NCI-H345 treated with DMSO at 0.1 percent for 48 hours (cell line): ENCODE measurements around the gene NDUFB7.
"Not testable (repeated sequence)": the region's sequence is repeated elsewhere in the genome, so short reads cannot be mapped to it uniquely, and the experiment has no call there.

Experiments used
- DNase-seq: peaks from one replicate; lab custom pipeline; 2025; ENCODE audit not compliant: unreplicated experiment; lab: John Stamatoyannopoulos, UW

The NDUFB7 gene

GRCh38 chr19:14553939-14554243 is 18.0 kb downstream of the NDUFB7 start:
- DNase-seq, result no peak

- DNase-seq, result no peak
These were observed 18.6 kb downstream of the NDUFB7 start for GRCh38 chr19:14553042-14553938.

GRCh38 chr19:14552006-14552360 is 19.9 kb downstream of the NDUFB7 start:
- not testable (repeated sequence) for DNase-seq

DNA sequence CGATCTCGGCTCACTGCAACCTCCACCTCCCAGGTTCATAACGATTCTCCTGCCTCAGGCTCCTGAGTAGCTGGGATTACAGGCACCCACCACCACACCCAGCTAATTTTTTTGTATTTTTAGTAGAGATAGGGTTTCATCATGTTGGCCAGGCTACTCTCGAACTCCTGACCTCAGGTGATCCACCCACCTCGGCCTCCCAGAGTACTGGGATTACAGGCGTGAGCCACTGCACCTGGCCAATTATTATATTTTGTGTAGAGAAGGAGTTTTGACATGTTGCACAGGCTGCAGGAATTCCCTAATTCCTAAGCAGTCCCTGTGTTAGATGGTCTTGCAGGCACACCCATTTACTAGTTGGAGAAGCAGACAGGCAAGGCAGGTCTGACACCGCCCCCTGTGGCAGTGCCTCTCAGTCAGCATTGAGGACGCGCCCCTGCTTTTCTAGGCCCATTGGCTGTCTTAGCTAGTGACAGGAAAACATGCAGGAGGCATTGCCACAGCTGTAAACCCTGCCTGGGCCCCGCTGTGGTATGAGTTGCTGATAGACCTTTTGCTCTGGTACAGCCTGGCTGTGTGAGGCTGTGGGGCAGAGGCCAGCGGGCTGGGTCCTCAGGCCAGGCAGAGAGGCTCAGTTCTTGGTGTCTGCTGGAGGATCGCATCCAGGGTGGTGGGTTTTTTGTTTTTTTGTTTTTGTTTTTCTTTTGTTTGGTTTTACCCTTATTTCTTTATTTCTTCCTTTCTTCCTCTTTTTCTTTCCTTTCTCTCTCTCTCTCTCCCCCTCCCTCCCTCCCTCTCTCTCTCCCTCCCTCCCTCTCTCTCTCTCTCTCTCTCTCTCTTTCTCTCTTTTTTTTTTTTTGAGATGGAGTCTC is 20.5 kb downstream of the NDUFB7 start:
- not testable (repeated sequence) for DNase-seq

DNA sequence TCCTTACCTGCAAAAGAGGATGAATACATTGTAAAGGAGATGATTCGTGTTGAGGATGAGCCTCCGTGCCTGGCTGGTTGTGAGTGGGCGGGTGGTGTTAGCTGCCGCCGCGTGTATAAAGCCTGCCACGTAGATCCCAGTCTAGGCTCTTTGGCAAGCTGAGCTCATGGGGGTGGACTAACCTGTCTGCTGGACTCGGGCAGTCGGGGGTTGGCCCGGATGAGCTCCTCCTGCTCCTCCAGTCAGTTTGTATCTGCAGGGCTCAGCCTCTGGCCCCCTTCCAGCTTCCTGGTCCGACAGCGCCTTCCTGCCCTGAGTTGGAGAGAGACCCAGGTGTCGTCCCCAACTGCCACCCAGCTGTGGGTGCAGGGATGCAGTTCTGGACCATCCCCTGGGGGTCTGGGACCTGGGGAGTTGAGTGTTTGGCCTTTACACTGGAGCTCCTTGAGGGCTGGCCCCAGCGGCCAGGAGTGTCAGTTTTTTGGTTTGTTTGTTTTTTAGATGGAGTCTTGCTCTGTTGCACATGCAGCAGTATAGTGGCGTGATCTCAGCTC is 21.6 kb downstream of the NDUFB7 start:
- no peak for DNase-seq

- no peak for DNase-seq
These were observed 26.2 kb downstream of the NDUFB7 start for GRCh38 chr19:14545716-14546082.

- peak; percentile 89 for DNase-seq
These were observed 26.7 kb downstream of the NDUFB7 start for GRCh38 chr19:14544977-14545715.

GRCh38 chr19:14544047-14544446 is 27.8 kb downstream of the NDUFB7 start:
- no peak for DNase-seq

GRCh38 chr19:14542711-14543328 is 29.0 kb downstream of the NDUFB7 start:
- DNase-seq, result no peak

DNA sequence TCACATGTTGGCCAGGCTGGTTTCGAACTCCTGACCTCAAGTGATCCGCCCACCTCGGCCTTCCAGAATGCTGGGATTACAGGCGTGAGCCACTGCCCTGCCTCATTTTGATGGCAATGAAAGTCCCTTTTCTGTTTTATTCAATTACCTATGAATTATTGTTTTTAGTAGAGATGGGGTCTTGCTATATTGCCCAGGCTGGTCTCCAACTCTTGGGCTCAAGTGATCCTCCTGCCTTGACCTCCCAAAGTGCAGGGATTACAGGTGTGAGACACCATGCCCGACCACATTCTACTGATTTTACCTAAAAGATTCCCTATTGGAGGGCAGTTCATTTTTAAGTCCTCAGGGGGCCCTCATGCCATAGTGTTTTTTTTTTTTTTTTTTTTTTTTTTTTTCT is 29.9 kb downstream of the NDUFB7 start:
- not testable (repeated sequence) for DNase-seq

DNA sequence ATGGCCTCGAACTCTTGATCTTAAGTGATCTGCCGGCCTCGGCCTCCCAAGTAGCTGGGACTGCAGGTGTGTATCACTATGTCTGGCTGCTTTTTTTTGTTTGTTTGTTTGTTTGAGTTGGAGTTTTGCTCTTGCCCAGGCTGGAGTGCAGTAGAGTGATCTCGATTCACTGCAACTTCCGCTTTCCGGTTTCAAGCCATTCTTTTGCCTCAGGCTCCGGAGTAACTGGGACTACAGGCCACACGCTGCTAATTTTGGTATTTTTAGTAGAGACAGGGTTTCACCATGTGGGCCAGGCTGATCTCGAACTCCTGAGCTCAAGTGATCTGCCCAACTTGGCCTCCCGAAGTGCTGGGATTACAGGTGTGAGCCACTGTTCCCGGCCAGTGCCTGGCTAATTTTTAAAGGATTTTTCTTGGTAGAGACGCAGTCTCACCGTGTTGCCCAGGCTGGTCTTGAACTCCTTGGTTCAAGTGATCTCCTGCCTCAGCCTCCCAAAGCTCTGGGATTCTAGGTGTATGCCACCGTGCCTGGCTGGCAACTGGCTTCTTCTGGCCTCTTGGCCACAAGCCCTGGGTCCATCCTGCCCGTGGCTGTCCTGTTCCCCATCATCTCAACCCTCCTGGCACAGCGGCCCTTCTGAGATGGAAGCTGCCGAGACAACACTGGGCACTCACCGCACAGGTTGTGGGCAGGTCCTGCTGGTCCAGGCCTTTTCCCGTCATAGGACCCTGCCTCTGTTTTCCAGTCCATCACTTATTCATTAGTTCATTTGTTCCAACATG is 30.9 kb downstream of the NDUFB7 start:
- DNase-seq, result no peak

DNA sequence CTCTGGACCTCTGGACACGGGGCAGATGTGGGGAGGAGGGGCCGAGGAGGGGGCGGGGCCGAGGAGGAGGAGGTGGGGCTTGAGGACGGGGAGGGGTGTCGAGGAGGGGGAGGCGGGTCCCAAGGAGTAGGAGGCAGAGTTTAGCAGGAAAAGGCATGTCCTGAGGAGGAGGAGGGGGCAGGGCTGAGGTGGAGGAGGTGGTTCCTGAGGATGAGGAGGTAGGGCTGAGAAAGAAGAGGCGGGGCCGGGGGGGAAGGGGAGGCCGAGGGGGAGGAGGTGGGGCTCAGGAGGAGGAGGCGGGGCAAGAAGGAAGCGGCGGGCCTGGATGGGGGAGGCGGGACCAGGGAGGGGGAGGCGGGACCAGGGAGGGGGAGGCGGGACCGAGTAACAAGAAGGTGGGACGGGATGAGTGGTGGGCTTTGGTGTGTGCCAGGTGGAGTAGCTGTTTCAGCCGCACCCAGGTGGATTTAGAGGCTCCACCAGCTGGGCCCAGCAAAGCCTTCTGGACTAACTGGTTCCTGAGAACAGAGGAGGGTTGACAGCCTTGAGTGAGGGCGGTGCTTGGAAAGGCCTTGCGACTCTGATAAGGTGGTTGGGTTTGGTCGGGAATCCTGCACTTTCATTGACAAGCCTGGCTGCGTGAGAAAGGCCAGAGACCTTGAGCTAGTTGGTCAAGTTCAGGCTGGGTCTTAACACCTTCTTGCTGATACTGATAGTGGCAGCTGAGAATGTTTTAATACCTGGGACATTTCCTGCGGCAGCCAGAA is 34.8 kb downstream of the NDUFB7 start:
- DNase-seq, result no peak

DNA sequence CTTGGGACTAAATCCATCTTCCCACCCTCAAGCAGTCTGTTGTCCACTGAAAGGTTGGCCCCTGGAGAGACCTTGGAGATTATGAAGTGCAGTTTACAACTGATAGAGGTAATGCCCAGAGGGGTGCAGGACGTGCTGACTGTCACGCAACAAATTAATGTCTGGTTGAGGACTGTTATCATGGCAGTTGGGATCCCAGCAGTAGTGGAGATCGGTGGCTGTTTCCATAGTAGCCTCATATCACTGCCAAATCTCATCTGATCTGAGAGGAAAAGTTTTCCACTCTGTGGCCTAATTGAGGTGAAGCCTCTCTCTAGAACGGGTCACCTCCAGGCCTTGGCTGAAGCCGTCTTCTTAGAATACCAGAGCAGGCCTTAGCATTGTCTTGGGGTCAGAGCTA is 38.4 kb downstream of the NDUFB7 start:
- no peak for DNase-seq

GRCh38 chr19:14530506-14530905 is 41.4 kb downstream of the NDUFB7 start:
- DNase-seq, result no peak

GRCh38 chr19:14530005-14530348 is 41.9 kb downstream of the NDUFB7 start:
- no peak for DNase-seq

GRCh38 chr19:14529254-14530004 is 42.4 kb downstream of the NDUFB7 start, which contains the start of gene TECR:
TSS of gene TECR (plus strand) at chr19:14529594. CDS start at chr19:14529697, 103 bp downstream.
- DNase-seq, result peak; percentile 95

GRCh38 chr19:14528419-14529253 is 43.2 kb downstream of the NDUFB7 start:
- no peak for DNase-seq

- DNase-seq, result no peak
These were observed 45.4 kb downstream of the NDUFB7 start for GRCh38 chr19:14526423-14526822.
